NCI-H526 (cell line): ENCODE data around the gene PAGE3.

Experiments
- DNase-seq, 2 experiments: peaks; one replicate each; lab custom pipeline; 2025; lab: John Stamatoyannopoulos, UW

The PAGE3 gene, protein sequence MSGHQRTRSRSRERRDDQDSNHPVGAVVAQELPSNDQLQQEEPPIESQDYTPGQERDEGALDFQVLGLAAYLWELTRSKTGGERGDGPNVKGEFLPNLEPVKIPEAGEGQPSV

DNA sequence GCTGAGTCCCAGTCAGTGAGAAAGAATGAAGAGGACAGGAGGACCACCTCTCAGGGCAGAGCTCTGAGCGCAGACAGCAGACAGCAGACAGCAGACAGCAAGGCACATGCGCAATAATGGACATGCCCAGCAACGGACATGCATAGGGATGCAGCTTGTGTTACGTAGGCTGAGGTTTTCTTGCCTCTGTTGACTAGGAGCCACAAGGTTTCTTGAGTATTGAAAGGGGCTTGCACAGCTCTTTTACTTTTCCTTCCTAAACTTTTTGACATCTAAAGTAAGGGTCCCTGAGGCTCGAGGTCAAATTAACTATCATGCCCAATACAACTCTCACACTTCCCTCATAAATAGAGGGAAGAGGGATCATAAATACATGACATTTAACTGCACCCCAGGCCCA lies at the start of gene PAGE3:
PAGE3 (minus strand) TSS at position 101 of the 400 bp plus-strand sequence. CDS start 1,013 bp downstream, outside the sequence.
- no peak for DNase-seq

DNA sequence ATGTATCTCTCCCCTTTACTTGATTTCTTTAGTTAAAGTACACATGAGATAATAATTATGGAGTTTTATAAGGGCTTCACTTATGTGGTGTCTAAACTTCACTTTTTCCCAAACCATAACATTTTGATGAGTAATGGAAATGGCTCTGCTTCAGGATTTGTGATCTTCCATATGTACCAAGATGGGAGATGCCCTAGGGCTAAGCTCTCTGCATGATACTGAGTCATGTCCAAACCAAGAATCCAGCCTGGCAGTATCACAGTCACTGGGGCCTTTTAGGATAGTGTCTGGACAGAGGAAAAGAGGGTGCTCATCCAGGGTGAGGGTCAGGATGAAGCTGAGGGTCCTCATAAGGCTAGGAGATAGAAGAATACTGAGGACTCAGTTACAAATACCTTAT lies 47.9 kb upstream of the PAGE3 start:
- no peak for DNase-seq

DNA sequence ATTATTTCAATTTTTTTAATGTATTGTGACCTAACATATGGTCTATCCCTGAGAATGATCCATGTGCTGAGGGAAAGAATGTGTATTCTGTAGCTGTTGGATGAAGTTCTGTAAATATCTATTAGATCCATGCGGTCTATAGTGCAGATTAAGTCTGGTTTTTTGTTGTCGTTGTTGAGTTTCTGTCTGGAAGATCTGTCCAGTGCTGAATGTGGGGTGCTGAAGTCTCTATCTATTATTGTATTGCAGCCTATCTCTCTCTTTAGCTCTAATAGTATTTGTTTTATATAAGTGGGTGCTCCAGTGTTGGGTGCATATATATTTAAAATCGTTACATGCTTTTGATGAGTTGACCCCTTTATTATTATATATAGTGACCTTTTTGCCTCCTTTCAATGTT lies 26.2 kb upstream of the PAGE3 start:
- no peak for DNase-seq

DNA sequence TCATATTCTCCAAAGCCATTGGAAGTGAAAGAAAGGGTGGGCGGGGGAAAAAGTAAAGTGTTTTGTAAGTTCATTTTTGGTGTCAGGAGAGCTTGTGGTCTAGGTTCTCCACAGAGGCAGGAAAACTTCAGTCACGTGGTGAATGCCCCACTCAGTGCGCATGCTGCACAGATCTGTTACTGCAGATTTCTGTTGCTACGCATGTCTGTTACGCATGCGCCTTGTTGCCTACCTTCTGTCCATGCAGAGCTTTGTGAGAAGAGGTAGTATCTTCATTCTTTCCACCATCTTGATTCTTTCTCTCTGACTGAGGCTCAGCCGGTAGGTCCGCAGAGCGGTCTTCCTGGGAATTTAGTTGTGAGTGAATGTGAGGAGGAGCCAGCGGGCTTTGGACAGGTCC lies 15.1 kb upstream of the PAGE3 start:
- no peak for DNase-seq

DNA sequence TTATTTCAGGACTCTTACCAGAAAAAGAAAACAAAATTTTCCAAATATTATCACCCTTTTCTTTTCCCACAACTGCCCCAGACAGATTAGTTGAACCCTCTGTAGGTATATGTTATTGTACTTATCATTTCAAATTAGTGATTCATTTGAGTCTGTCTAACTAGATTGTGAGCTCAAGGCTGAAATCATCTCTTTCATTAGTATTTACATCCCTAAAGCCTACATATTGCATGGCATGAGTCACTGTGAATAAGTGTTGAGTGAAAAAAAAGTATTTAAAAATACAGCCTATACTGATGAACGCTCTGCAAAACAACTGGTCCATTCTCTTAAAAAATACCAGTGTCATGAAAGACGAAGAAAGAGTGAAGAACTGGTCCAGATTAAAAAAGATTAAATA lies 3.9 kb downstream of the PAGE3 start:
- DNase-seq: no peak

DNA sequence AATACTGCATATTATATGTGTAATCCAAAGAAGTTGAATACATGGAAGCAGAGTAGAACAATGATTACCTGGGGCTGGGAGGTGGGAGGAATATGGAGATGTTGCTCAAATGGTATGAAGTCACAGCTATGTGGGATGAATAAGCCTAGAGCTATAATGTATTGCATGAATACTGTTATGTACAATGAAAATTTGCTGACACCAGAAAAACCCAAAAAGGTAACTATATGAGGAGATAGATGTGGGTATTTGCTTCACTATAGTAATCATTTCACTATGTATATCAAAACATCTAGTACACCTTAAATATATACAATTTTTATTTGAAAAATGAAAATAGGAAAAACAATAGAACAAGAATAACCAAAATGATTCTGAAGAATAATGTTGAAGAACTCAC lies 11.2 kb downstream of the PAGE3 start:
- DNase-seq: no peak

DNA sequence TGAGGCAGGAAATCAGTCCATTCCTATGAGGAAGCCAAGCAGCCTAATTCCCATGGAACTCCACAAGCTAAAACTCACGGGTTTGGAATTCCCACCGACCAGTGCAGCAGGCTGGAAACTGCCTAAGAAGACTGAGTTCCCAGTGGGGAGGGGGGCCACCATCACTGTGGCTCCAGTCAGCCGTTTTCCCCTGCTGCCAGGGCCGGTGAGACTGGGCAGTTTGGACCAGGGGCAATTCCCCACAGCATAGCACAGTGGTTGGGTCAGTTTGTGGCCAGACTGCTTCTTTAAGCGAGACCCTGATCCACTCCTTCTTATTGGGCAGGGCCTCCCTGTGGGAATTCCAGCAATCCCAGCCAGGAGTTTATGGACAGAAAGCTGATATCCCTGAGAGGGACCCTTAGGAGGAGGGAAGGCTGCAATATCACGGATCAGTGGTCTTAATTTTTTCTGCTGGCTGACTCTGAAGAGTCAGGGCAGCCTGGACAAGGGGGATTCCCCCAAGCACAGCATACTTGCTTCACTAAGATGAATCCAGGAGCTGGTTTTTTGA lies 23.9 kb downstream of the PAGE3 start:
- no peak for DNase-seq

DNA sequence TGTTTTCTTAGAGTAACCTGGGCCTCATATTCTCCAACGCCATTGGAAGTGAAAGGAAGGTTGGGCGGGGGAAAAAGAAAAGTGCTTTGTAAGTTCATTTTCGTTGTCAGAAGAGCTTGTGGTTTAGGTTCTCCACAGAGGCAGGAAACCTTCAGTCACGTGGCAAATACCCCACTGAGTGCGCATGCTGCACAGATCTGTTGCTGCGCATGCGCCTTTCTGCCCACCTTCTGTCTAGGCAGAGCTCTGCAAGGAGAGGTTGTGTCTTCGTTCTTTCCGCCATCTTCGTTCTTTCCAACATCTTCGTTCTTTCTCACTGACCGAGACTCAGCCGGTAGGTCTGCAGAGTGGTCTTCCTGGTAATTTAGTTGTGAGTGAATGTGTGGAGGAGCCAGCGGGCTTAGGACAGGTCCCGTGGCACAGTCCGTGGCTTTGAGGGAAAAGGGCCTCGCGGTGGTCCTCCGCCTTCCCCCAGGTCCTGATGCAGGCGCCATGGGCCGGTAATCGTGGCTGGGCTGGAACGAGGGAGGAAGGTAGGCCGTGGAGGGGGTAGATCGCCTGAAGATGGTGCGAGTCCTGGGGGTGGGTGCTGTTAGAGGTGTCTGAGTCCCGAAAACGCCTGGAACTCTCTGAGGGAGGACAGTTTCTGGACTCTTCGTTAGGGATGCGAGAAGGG lies 44.5 kb downstream of the PAGE3 start, which contains the start of gene PAGE5:
PAGE5 (plus strand) TSS at position 228 of the 676 bp plus-strand sequence. CDS start 1,037 bp downstream, outside the sequence.
- no peak for DNase-seq

DNA sequence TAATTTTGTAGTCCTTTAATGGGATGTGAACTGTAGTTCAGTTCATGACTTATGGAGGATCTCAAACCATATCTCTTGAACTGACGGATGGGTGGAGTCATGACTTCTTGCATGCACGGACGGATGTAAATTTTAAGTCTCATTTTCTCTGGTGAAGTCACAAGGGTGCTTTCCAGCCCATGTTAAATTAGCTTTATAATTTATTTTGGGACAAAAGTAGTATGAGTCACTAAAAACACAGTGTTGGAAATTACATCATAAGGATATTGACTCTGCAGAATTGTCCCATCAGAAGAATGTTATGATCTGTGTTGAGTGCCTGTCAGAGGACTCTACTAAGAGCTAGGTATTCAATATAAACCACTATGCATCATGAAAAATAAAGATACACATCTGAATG lies 51.3 kb downstream of the PAGE3 start:
- DNase-seq: no peak

DNA sequence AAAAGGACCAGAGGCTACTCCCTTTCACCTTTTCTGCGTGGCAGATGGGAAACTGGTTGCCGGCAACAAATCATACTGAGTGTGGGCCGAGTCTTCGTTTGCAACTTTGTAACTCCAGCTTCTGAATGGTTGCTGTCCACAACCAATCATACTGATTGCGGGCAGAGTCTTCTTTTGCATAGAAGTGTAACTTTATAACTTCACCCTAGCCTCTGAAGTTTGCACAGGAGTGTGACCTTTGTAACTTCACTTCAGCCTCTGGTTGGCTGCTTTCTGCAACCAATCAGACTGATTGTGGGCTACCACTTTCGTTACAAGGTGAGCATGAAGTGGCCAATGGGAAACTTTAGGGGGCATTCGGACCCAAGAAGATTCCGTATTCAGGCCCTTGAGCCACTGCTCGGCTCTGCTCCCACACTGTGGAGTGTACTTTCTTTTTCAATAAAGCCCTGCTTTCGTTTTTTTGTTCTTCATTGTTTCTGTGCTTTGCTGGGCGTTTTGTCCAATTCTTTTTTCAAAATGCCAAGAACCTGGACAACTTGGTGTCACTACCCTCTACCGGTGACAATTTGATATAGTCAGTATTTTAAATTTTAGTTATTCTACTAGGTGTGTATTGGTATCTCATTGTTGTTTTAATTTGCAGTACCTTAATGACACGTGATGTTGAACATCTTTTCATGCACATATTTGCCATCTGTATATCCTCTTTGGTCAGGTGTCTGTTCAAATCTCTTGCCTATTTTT lies 53.6 kb downstream of the PAGE3 start:
- no peak for DNase-seq
